HepG2 (cell line): Measurements from ENCODE around the gene KLHDC8B. TPM values are rescaled to one million over a fixed set of nuclear protein-coding genes. Genes with fewer than 3 reads are reported as not detected.

Experiments
- ARNT ChIP-seq: fragments of 450-650 bp; IDR thresholded peaks from 2 replicates; pipeline ENCODE4 v1.6.1; 2017
- DNMT3B ChIP-seq: conservative IDR thresholded peaks from 2 replicates; pipeline ENCODE4 v1.6.1; 2016; ENCODE audit warnings: missing biosample characterization, control low read depth
- DPF2 ChIP-seq: sonication (generic); formaldehyde crosslinking; IDR thresholded peaks from 2 replicates; pipeline ENCODE4 v1.4.0; 2020; ENCODE audit warnings: mild to moderate bottlenecking, low read depth, missing genetic modification reagents, borderline replicate concordance
- EZH2 ChIP-seq: conservative IDR thresholded peaks from 2 replicates; pipeline ENCODE4 v1.6.1; 2012; ENCODE audit warnings: mild to moderate bottlenecking, low read depth, low read length, moderate library complexity
- FOXJ3 ChIP-seq: sonication (generic); formaldehyde crosslinking; IDR thresholded peaks from 2 replicates; pipeline ENCODE4 v1.4.0; 2020; ENCODE audit warnings: missing genetic modification reagents, mild to moderate bottlenecking, borderline replicate concordance
- GLI4 ChIP-seq: sonication (generic); formaldehyde crosslinking; IDR thresholded peaks from 2 replicates; pipeline ENCODE4 v1.5.1; 2020; ENCODE audit warnings: missing genetic modification reagents, mild to moderate bottlenecking, moderate library complexity, borderline replicate concordance
- IRF9 ChIP-seq: sonication (generic); formaldehyde crosslinking; IDR thresholded peaks from 2 replicates; pipeline ENCODE4 v1.8.0; 2022; ENCODE audit warnings: missing genetic modification reagents, mild to moderate bottlenecking, borderline replicate concordance
- KLF11 ChIP-seq: IDR thresholded peaks from 2 replicates; pipeline ENCODE4 v1.6.1; 2016; ENCODE audit warnings: missing compliant biosample characterization
- NR0B2 ChIP-seq: sonication (generic); formaldehyde crosslinking; IDR thresholded peaks from 2 replicates; pipeline ENCODE4 v1.4.0; 2020; ENCODE audit warnings: mild to moderate bottlenecking, missing genetic modification reagents
- NR3C1 ChIP-seq: sonication (generic); formaldehyde crosslinking; IDR thresholded peaks from 2 replicates; pipeline ENCODE4 v1.4.0; 2020; ENCODE audit warnings: missing genetic modification reagents
- RFX5 ChIP-seq: IDR thresholded peaks from 2 replicates; pipeline ENCODE4 v1.6.1; 2011; ENCODE audit warnings: low read depth, low read length, improper control_type of control experiment
- RNF2 ChIP-seq: fragments of 450-650 bp; conservative IDR thresholded peaks from 2 replicates; pipeline ENCODE4 v1.6.1; 2016; ENCODE audit warnings: low read depth
- SOX6 ChIP-seq, 2 experiments: fragments of 450-650 bp in 1 of 2; sonication (generic) in 1 of 2; formaldehyde crosslinking in 1 of 2; IDR thresholded peaks; 2 replicates each; pipeline versions ENCODE4 v1.4.0 to v1.6.1; 2017 to 2020; ENCODE audit warnings: antibody characterized with exemption in 1 of 2, mild to moderate bottlenecking in 1 of 2, missing genetic modification reagents in 1 of 2
- TFDP2 ChIP-seq: sonication (generic); formaldehyde crosslinking; IDR thresholded peaks from 2 replicates; pipeline ENCODE4 v1.4.0; 2020; ENCODE audit warnings: missing genetic modification reagents
- THRA ChIP-seq: sonication (generic); formaldehyde crosslinking; IDR thresholded peaks from 2 replicates; pipeline ENCODE4 v1.4.0; 2020; ENCODE audit warnings: missing genetic modification reagents, borderline replicate concordance
- WIZ ChIP-seq: sonication (generic); formaldehyde crosslinking; IDR thresholded peaks from 2 replicates; pipeline ENCODE4 v1.5.1; 2020; ENCODE audit warnings: mild to moderate bottlenecking, missing genetic modification reagents
- YEATS4 ChIP-seq: sonication (generic); formaldehyde crosslinking; IDR thresholded peaks from 2 replicates; pipeline ENCODE4 v1.4.0; 2020; ENCODE audit warnings: missing genetic modification reagents, borderline replicate concordance
- ZNF101 ChIP-seq: sonication (generic); formaldehyde crosslinking; IDR thresholded peaks from 2 replicates; pipeline ENCODE4 v1.4.0; 2020; ENCODE audit warnings: mild to moderate bottlenecking, low read depth, missing genetic modification reagents, borderline replicate concordance
- ZNF414 ChIP-seq: sonication (generic); formaldehyde crosslinking; IDR thresholded peaks from 2 replicates; pipeline ENCODE4 v1.5.0; 2020; ENCODE audit warnings: missing genetic modification reagents
- ZNF574 ChIP-seq: sonication (generic); formaldehyde crosslinking; IDR thresholded peaks from 2 replicates; pipeline ENCODE4 v1.4.0; 2020; ENCODE audit warnings: missing genetic modification reagents
- ZNF746 ChIP-seq: sonication (generic); formaldehyde crosslinking; IDR thresholded peaks from 2 replicates; pipeline ENCODE4 v1.8.0; 2022; ENCODE audit warnings: mild to moderate bottlenecking, missing genetic modification reagents
- ZNF781 ChIP-seq: sonication (generic); formaldehyde crosslinking; IDR thresholded peaks from 2 replicates; pipeline ENCODE4 v1.5.1; 2020; ENCODE audit warnings: borderline replicate concordance, mild to moderate bottlenecking, missing genetic modification reagents; ENCODE audit errors: not compliant biosample characterization
- polyA plus RNA-seq, 8 experiments: library from polyadenylated mRNA; depleted of rRNA in 3 of 8; stranded (reverse) in 7 of 8; unstranded in 1 of 8; fragments of >200 nt; fragmentation: Illumina TruSeq in 4 of 8; extraction: Trizol in 4 of 8; gene quantifications; 2 replicates each; pipeline versions ENCODE4 v1.2.1 to v1.2.3, GENCODE V29; 2011 to 2016; ENCODE audit warnings: low read depth in 4 of 8, missing spikeins in 1 of 8, mixed read lengths in 1 of 8; ENCODE audit not compliant: insufficient read depth in 1 of 8
- total RNA-seq, 5 experiments: library from RNA; depleted of rRNA; stranded (reverse); fragments of >200 nt; fragmentation: Illumina TruSeq; extraction: Trizol; gene quantifications; 2 replicates each; pipeline ENCODE4 v1.2.3, GENCODE V29; 2016; ENCODE audit warnings: low read depth in 1 of 5

The KLHDC8B gene
- total and polyA plus RNA-seq, 2 of the 13 experiments (the other 11 are each of a cell fraction or from before 2014, with no cell fraction given): 17.2 to 17.8 TPM

- TF ChIP-seq NR3C1 (CRISPR knock-in tag) (no peak), IRF9 (CRISPR knock-in tag) (peak; percentile 90; the same call in 1 of the 2 replicates), NR0B2 (CRISPR knock-in tag) (no peak), ARNT (no peak), RNF2 (0 out of 2 replicates have a peak, but pooled peaks have one; percentile 44), FOXJ3 (no peak), WIZ (CRISPR knock-in tag) (peak; percentile 77; the same call in 1 of the 2 replicates), RFX5 (no peak), DPF2 (CRISPR knock-in tag) (no peak), DNMT3B (no peak), TFDP2 (CRISPR knock-in tag) (peak; percentile 30; the same call in 1 of the 2 replicates), GLI4 (no peak), ZNF574 (CRISPR knock-in tag) (peak; percentile 64; the same call in 1 of the 2 replicates), SOX6 (IDR thresholded peaks at IDR 0.05) (no peak), SOX6 (CRISPR knock-in tag; IDR thresholded peaks at IDR 0.05) (peak; percentile 62), THRA (CRISPR knock-in tag) (peak; percentile 43; the same call in 1 of the 2 replicates), EZH2 (no peak), ZNF781 (CRISPR knock-in tag) (no peak), ZNF414 (CRISPR knock-in tag) (peak; percentile 69), ZNF746 (CRISPR knock-in tag) (peak; percentile 88), YEATS4 (CRISPR knock-in tag) (peak; percentile 54; the same call in 1 of the 2 replicates), ZNF101 (CRISPR knock-in tag) (no peak), KLF11 (CRISPR knock-in tag) (no peak; the same call in 1 of the 2 replicates)
Measured at GRCh38 chr3:49171119-49171774, at the start of gene KLHDC8B (continued).
